Measurements from ENCODE around the gene TOR1A.

TOR1A gene

GRCh38 chr9:129860653-129861446 is 36.9 kb upstream of the TOR1A start:
- TF ChIP-seq CTCF (conservative IDR thresholded peaks at IDR 0.05; ENCODE audit: low read depth, low read length): no peak
- no peak overlapping the region for H3K4me3 ChIP-seq (ENCODE audit: low read length)
- DNase-seq (ENCODE audit: low read depth): no peak

GRCh38 chr9:129858167-129858962 is 34.4 kb upstream of the TOR1A start:
- DNase-seq (ENCODE audit: low read depth): no peak
- no peak for TF ChIP-seq CTCF (conservative IDR thresholded peaks at IDR 0.05; ENCODE audit: low read depth, low read length)
- no peak overlapping the region for H3K4me3 ChIP-seq (ENCODE audit: low read length)

- TF ChIP-seq CTCF (conservative IDR thresholded peaks at IDR 0.05; ENCODE audit: low read depth, low read length): no peak
- no peak for DNase-seq (ENCODE audit: low read depth)
- H3K4me3 ChIP-seq (ENCODE audit: low read length): no peak overlapping the region
Observed at GRCh38 chr9:129857207-129857606, 33.3 kb upstream of the TOR1A start.

- H3K4me3 ChIP-seq (ENCODE audit: low read length): no peak overlapping the region
- TF ChIP-seq CTCF (conservative IDR thresholded peaks at IDR 0.05; ENCODE audit: low read depth, low read length): no peak
- DNase-seq (ENCODE audit: low read depth): no peak
Observed at GRCh38 chr9:129854588-129855110, 30.7 kb upstream of the TOR1A start.

- DNase-seq (ENCODE audit: low read depth): no peak
- no peak overlapping the region for H3K4me3 ChIP-seq (ENCODE audit: low read length)
- no peak for TF ChIP-seq CTCF (conservative IDR thresholded peaks at IDR 0.05; ENCODE audit: low read depth, low read length)
Observed at GRCh38 chr9:129853614-129854013, 29.7 kb upstream of the TOR1A start.

- no peak overlapping the region for H3K4me3 ChIP-seq (ENCODE audit: low read length)
Observed at GRCh38 chr9:129852579-129852978, 28.6 kb upstream of the TOR1A start.

More at GRCh38 chr9:129852579-129852978, 28.6 kb upstream of the TOR1A start:
- no peak for DNase-seq (ENCODE audit: low read depth)
- TF ChIP-seq CTCF (conservative IDR thresholded peaks at IDR 0.05; ENCODE audit: low read depth, low read length): no peak
